ENCODE results near the gene CCSER2. TPM values are rescaled to one million over a fixed set of nuclear protein-coding genes. Genes with fewer than 3 reads are reported as not detected.

Gene CCSER2
- total RNA-seq, 3 donors from 2014 or later: 37.1 to 42.0 (median 40.9) TPM

DNA sequence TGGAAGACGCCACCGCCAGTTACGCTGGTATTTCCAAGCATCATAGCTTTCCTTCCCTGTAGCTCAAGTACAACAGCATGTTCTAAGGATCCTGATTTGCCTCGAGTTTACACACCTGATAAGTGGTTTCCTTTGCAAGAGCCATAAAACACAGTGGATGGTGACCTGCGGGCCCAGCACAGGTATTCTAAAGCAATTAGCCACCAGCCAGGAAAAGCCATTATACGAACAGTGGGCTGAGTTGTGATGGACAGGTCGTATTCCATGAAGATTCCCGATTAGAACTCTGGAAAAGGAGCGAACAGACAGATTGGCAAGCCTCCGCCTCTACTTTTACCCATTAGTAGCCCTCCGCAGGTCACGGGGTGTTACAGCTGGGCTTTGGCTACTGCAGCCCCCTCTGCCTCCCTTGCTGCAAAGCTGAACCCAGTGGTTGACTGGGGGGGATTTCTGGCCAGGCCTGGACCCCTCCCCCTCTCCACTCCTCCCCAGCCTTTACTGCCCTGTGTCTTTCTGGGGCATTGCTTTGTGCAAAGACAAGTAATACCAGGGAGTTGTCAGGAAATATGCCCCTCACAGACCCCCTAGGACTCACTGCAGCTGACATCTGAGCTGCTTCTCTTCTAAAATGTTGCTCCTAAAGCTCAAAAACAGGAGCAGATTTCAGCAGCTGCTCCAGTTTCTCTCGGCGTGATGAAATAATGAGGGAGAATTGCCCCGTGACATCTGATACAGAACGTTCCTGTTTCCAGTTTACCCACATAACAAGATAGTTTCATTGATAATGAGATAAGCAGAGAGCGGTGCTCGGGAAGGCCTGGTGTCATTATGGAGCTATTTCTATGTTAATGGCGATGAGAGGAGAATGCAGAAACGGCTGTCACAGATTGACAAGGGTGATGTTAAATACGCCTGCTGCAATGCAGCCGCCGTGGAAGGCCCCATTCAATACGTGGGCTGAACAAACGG lies 214.4 kb downstream of the CCSER2 start:
- H3K4me3 Mint-ChIP-seq: no peak overlapping the region
- H3K36me3 Mint-ChIP-seq (ENCODE audit: insufficient read depth): no peaks in the 10 kb centered on the region
- H3K4me1 Mint-ChIP-seq (ENCODE audit: low read depth): peaks cover 7% of the 10 kb centered on the region
- DNase-seq (no peak), ATAC-seq (no peak)
- H3K27me3 Mint-ChIP-seq (ENCODE audit: low read depth): peaks cover 28% of the 10 kb centered on the region
- H3K9me3 Mint-ChIP-seq: no peaks in the 10 kb centered on the region

DNA sequence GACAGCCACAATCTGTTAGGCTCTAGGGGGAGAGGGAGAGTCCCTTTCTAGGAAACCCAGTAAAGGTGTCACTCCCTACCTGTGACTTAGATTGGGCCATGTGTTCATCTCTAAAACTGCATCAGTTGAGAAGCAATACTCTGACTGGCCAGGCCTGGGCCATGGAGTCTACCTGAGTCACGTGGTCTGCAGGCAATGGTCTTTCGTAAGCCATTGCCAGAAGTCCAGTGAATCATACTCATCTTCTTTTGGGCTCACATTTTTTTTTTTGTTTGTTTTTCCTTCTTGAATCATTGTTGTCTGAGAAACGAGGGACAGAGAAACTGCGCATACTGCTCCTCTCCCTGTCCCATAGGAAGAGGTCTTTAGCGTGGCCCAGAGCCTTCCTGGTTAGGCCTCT lies 215.6 kb downstream of the CCSER2 start:
- no peak for ATAC-seq
- Mint-ChIP-seq H3K4me1 (ENCODE audit: low read depth) (peaks cover 7% of the 10 kb centered on the region), H3K36me3 (ENCODE audit: insufficient read depth) (no peaks in the 10 kb centered on the region), H3K27me3 (ENCODE audit: low read depth) (peaks cover 36% of the 10 kb centered on the region), H3K4me3 (no peak overlapping the region), H3K9me3 (no peaks in the 10 kb centered on the region)
- no peak for DNase-seq

DNA sequence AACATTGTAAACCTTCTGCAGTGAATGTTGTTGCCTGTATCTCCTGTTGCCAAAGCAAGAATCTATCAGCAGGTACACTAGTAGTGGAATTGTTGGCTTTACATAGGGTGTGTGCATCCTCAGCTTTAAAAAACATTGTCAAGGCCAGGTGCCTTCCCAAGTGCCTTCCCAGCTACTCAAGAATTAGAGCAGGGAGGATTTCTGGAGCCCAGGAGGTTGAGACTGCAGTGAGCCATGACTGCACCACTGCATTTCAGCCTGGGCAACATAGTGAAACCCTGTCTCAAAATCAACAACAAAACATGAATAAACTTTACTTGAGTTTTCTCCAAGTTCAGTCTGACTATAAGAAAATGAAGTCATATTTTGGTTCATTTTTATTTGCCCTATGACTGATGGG lies 217.3 kb downstream of the CCSER2 start:
- peaks cover 6% of the 10 kb centered on the region for H3K4me1 Mint-ChIP-seq (ENCODE audit: low read depth)
- no peaks in the 10 kb centered on the region for H3K9me3 Mint-ChIP-seq
- H3K27me3 Mint-ChIP-seq (ENCODE audit: low read depth): peaks cover 31% of the 10 kb centered on the region
- no peak overlapping the region for H3K4me3 Mint-ChIP-seq
- ATAC-seq (no peak), DNase-seq (no peak)
- no peaks in the 10 kb centered on the region for H3K36me3 Mint-ChIP-seq (ENCODE audit: insufficient read depth)

DNA sequence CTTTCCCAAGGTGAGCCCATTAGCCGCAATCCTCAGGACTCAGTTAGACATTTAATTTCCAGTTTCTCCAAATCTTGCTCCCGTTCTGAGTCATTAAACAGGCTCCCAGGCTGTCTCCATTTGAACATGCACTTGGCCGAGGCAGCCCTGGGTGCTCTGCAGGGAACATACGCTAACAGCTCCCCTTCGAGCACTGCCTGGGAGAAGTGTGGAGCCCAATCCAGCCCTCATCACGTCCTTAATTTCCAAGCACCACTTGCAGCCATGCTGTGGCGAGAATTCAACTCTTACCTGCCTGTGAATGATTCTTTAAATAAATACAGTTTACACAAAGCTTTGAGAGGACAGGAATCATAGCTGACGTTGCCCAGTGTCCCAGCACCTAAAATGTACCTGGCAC lies 218.2 kb downstream of the CCSER2 start:
- no peak for ATAC-seq
- Mint-ChIP-seq H3K4me1 (ENCODE audit: low read depth) (no peaks in the 10 kb centered on the region), H3K27me3 (ENCODE audit: low read depth) (peaks cover 28% of the 10 kb centered on the region), H3K9me3 (no peaks in the 10 kb centered on the region), H3K4me3 (no peak overlapping the region), H3K36me3 (ENCODE audit: insufficient read depth) (no peaks in the 10 kb centered on the region)
- no peak for DNase-seq

DNA sequence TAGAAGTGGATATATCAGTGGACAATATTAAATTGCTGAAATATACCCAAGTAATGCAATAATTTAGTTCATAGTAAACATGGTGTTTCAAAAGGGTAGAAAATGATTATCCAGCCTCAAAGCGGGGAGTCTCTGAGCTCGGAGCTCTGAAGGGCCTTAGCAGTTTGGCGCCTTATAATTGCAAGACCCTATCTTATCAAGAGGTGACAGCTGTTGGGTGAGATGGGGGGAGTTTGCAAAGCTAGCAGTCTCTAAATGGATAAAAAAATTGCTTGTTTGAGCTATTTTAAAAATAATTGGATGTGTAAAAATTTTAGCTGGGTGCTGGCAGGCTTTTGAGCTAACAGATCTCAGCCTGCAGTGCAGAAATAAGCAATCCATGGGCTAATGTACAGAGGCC lies 219.2 kb downstream of the CCSER2 start:
- peaks cover 25% of the 10 kb centered on the region for H3K27me3 Mint-ChIP-seq (ENCODE audit: low read depth)
- no peaks in the 10 kb centered on the region for H3K36me3 Mint-ChIP-seq (ENCODE audit: insufficient read depth)
- DNase-seq (no peak), ATAC-seq (no peak)
- no peaks in the 10 kb centered on the region for H3K4me1 Mint-ChIP-seq (ENCODE audit: low read depth)
- no peaks in the 10 kb centered on the region for H3K9me3 Mint-ChIP-seq
- H3K4me3 Mint-ChIP-seq: no peak overlapping the region

DNA sequence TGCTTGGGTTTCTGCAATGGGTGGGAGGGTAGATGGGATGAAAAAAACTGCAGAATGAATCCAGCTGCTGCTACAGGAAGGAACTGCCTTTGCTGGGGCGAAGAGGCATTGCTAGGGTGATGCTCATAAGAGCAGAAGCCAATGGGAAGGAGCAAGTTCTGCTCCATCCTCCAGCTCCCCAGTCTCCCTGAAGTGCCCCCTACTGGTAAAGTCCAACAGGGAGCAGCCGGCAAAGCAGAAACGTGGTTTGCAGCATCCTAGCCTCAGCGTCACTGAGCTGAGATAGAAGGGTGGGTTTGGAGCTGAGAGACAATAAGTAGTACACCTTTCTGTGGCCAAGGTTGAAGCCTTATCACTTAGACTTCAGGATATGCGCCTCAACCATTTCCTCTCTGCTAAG lies 220.5 kb downstream of the CCSER2 start:
- Mint-ChIP-seq H3K9me3 (no peaks in the 10 kb centered on the region), H3K4me1 (ENCODE audit: low read depth) (no peaks in the 10 kb centered on the region), H3K36me3 (ENCODE audit: insufficient read depth) (no peaks in the 10 kb centered on the region), H3K27me3 (ENCODE audit: low read depth) (peaks cover 20% of the 10 kb centered on the region), H3K4me3 (no peak overlapping the region)
- DNase-seq (no peak), ATAC-seq (no peak)

DNA sequence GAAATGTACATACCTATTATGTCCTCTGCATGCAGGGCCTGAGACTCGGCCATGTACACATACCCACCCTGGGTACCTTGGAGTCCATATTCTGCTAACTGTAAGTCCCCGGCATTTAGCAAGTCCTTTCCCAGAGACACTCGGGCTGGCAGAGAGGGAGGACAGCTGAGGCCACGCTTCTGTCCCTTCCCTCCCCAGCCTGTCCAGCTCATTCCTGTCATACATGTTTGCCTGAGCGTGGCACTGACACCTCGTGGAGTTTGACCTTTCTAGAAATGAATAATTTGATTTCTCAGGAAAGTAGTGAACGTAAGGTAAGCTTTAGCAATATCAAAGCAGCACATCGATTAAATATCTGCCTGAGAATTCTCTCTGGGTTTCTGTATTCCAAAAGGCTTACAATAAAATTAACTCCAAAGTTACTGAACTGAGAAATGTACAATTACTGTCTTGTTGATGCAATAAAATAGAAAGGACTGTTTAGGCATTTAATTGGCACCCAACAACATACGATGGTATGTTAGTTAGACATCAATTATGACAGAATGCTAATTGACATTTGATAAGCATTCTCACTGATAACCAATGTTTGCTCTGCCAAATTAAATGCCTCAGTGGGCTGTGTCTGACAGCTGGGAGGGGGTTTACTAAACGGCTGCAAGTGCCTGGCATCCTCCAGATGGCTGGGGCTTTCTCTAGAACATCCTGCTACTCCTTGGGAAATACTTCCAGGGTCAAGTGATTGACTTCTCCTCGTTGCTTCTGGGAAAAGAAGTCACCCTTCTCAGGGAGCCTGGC lies 221.2 kb downstream of the CCSER2 start:
- Mint-ChIP-seq H3K27me3 (ENCODE audit: low read depth) (peaks cover 20% of the 10 kb centered on the region), H3K4me1 (ENCODE audit: low read depth) (no peaks in the 10 kb centered on the region), H3K4me3 (no peak overlapping the region), H3K36me3 (ENCODE audit: insufficient read depth) (no peaks in the 10 kb centered on the region), H3K9me3 (no peaks in the 10 kb centered on the region)
- no peak for DNase-seq
- no peak for ATAC-seq

DNA sequence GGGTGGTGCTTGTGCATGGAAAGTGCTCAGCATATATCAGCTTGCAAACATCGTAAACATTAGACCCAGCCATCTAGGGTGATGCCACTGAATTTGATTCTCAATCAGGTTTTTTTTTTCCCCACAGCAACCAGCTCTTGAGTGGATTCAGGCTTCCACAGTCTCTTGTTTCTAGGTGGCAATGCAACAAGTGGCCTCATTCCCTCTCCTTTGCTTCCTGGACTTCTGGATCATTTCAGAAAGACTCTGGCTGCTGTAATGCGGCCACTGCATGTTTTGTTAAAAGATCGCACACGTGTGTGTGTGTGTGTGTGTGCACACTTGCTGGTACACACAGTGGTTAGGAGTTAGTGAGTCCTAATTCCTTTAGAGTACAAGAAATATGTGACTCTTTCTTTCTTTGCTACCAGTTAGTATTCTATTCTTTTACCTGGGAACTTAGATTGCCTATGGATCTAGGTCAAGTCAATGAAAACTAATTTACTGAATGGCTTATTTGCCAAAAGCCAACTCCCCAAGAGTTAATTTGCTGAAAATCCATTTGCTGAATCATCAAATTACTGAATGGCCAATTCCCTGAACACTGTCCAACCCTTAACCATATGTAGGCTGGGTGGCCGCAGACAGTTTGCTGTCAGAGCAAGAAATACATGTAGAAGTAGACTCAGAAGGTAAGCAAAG lies 222.5 kb downstream of the CCSER2 start:
- DNase-seq (no peak), ATAC-seq (no peak)
- H3K4me3 Mint-ChIP-seq: no peak overlapping the region
- no peaks in the 10 kb centered on the region for H3K4me1 Mint-ChIP-seq (ENCODE audit: low read depth)
- peaks cover 20% of the 10 kb centered on the region for H3K27me3 Mint-ChIP-seq (ENCODE audit: low read depth)
- no peaks in the 10 kb centered on the region for H3K36me3 Mint-ChIP-seq (ENCODE audit: insufficient read depth)
- no peaks in the 10 kb centered on the region for H3K9me3 Mint-ChIP-seq

DNA sequence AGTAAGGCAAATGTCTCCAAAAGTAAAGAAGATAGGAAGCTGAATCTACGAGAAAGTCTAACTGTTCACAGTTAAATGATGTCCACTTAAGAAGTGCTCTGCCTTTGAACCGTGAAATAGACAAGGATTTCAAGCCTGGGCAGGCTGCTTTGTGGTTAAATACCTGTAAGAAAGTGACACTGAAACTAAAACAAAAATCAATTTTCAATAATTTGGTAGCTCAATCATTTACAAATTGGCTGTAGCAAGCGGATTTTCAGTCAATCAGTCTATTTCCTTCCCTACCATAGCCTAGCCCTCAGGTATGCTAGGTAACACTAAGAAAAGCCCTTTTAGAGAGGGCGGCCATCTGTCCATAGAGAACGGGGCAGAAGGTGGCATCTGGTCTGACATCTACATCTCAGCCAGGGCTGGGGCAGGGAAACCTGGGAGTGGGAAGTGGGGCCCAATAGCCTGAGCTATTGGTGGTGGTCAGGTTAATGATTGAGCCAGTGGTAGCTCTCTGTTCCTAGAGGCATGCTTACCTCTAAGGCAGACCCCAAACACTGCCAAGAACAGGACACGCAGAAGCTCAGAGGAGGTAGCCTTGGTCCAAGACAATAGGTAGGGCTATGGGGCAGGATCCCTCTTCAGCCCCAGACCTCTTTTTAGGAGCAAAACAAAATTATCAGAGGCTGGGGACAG lies 223.2 kb downstream of the CCSER2 start:
- no peak for DNase-seq
- Mint-ChIP-seq H3K27me3 (ENCODE audit: low read depth) (peaks cover 19% of the 10 kb centered on the region), H3K4me3 (no peak overlapping the region), H3K36me3 (ENCODE audit: insufficient read depth) (no peaks in the 10 kb centered on the region), H3K4me1 (ENCODE audit: low read depth) (no peaks in the 10 kb centered on the region), H3K9me3 (no peaks in the 10 kb centered on the region)
- ATAC-seq: no peak

DNA sequence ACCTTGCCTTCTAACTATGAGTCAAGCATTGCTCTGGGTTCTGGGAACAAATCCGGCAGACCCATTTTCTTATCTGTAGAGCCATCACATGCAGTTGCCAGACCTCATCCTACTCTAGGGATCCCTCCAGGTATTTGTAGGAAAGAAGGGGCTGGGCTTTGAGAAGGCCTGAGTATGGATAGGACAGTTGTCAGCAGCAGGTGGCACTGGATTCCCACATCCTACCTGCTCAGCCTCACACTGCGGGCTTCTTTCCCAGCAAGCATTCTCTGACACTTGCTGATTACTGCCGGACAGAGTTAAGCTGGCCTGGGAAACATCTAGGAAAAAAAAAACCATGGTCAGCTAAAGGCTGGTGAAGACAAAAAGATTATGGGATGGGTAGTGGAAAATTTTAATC lies 224.1 kb downstream of the CCSER2 start:
- Mint-ChIP-seq H3K9me3 (no peaks in the 10 kb centered on the region), H3K4me3 (no peak overlapping the region), H3K36me3 (ENCODE audit: insufficient read depth) (no peaks in the 10 kb centered on the region), H3K27me3 (ENCODE audit: low read depth) (peaks cover 18% of the 10 kb centered on the region), H3K4me1 (ENCODE audit: low read depth) (no peaks in the 10 kb centered on the region)
- ATAC-seq (no peak), DNase-seq (no peak)

DNA sequence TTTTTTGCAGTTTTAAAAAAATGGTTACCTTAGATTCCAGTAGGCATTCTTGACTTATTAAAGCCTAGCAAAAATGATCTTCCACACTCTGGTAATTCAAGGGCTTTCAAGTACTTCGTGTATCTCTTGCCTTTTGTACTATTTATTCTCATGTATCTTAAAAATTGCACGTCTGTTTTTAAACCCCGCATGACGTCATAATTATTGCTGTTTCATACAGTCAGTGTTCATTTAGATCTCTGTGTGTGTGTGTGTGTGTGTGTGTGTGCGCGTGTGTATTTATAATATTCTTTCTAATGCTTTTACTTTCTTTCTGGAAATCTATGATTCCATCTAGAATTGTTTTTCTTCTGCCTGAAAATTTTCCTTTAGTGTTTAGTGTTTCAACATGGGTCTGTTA lies 234.2 kb downstream of the CCSER2 start:
- DNase-seq (no peak), ATAC-seq (no peak)
- H3K36me3 Mint-ChIP-seq (ENCODE audit: insufficient read depth): no peaks in the 10 kb centered on the region
- no peaks in the 10 kb centered on the region for H3K9me3 Mint-ChIP-seq
- peaks cover 2% of the 10 kb centered on the region for H3K4me1 Mint-ChIP-seq (ENCODE audit: low read depth)
- H3K27me3 Mint-ChIP-seq (ENCODE audit: low read depth): peaks cover 33% of the 10 kb centered on the region
- no peak overlapping the region for H3K4me3 Mint-ChIP-seq

DNA sequence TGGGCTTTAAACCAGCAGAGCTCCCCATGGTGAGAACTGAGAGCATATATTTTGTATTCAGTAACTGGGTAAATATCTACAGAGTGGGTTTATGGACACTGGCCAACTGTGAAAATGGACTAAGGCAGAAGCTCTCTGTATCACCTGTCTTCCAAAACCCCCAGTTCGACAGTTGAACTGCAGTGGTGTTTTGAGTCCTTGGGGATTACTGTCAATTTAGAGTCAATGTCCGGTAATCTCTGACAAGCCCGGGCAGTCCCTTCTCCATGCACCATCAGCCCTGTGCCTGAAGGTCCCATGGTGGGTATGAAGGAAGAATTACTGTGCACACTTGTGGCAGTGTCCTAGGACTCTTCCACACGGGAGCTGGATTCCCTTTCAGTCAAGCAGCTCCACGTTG lies 235.0 kb downstream of the CCSER2 start:
- DNase-seq: no peak
- peaks cover 36% of the 10 kb centered on the region for H3K27me3 Mint-ChIP-seq (ENCODE audit: low read depth)

DNA sequence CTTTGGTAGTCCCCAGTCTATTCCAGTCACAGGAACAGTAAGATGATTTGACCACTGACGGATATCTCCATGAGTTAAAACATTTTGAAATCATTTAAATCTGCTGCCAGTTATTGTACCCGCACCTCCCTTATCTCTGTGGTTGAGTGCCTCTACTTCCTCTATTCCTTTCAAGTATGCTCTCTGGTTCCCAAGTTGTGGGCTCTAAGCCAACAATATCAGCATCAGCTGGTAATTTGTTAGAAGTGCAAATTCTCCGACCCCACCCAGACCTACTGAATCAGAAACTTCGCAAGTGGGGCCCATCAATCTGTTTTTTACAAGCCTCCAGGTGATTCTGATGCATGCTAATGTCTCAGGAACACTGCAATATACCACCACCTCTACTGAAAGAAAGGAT lies 235.5 kb downstream of the CCSER2 start:
- Mint-ChIP-seq H3K4me1 (ENCODE audit: low read depth) (peaks cover 2% of the 10 kb centered on the region), H3K36me3 (ENCODE audit: insufficient read depth) (no peaks in the 10 kb centered on the region), H3K4me3 (no peak overlapping the region), H3K9me3 (no peaks in the 10 kb centered on the region), H3K27me3 (ENCODE audit: low read depth) (peaks cover 41% of the 10 kb centered on the region)
- ATAC-seq: no peak
- no peak for DNase-seq

More for the DNA sequence above, 235.0 kb downstream of the CCSER2 start:
- Mint-ChIP-seq H3K9me3 (no peaks in the 10 kb centered on the region), H3K4me1 (ENCODE audit: low read depth) (peaks cover 2% of the 10 kb centered on the region), H3K36me3 (ENCODE audit: insufficient read depth) (no peaks in the 10 kb centered on the region), H3K4me3 (no peak overlapping the region)
- ATAC-seq: no peak

All from activated T-cell treated with anti-CD3 and anti-CD28 coated beads, Interleukin-2, amount 50 U/mL, for 4 hours (primary cell).